ENCODE results near the gene ACTN1. TPM values are rescaled to one million over a fixed set of nuclear protein-coding genes. Genes with fewer than 3 reads are reported as not detected.

The ACTN1 gene
- total RNA-seq, 4 donors from 2014 or later, result 48.1 to 90.4 (median 64.8) TPM

DNA sequence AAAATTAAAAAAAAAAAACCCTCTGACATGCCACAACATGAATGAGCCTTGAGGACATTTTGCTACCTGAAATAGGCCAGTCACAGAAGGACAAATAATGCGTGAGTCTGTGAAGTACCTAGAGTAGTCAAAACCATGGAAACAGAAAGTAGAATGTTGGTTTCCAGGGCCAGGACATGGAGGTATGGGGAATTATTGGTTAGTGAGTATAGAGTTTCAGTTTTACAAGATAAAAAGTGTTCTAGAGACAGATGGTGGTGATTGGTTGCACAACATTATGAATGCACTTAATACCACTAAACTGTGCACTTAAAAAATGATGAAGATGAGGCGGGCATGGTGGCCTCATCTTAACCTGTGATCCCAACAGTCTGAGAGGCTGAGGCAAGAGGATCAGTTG lies 138.6 kb downstream of the ACTN1 start:
- Histone ChIP-seq H3K4me3 (replicated peaks in 1 of 3) (no peak overlapping the region), H3K27ac (no peak overlapping the region), H3K36me3 (no peaks in the 10 kb centered on the region), H3K4me1 (peaks cover 0 to 7% of the 10 kb centered on the region in 2 donors), H3K9me3 (no peaks in the 10 kb centered on the region), H3K27me3 (no peaks in the 10 kb centered on the region)
- intact Hi-C loops (cut with DNase I), result no loop called here
- DNase-seq, result no peak
- 95% methylated on average over 2 of the region's 2 CpGs for WGBS, 2 donors
- TF ChIP-seq POLR2A (IDR thresholded peaks at IDR 0.05) (no peak), CTCF (IDR thresholded peaks at IDR 0.05) (no peak)

DNA sequence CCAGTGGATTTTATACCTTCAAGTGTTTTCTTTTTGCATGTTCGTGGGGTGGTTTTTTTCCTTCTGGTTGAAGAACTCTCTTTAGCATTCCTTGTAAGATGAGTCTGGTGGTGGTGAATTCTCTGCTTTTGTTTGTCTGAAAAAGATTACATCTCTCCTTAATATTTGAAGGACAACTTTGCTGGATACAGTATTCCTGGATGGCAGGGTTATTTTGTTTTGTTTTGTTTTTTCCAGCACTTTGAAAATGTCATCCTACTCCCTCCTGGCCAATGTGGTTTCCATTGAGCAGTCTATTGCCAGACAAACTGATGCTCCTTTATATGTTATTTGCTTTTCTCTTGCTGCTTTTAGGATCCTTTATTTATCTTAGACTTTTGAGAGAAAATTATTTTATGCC lies 143.0 kb downstream of the ACTN1 start:
- intact Hi-C loops (cut with DNase I), result no loop called here
- H3K27ac ChIP-seq, result no peak overlapping the region

GRCh38 chr14:68834816-68835215 lies 144.3 kb downstream of the ACTN1 start:
- 81 to 85% methylated on average over 6 of the region's 6 CpGs for WGBS, 2 donors
- no peak for DNase-seq

More for the DNA sequence above, 143.0 kb downstream of the ACTN1 start:
- no peaks in the 10 kb centered on the region for H3K36me3 ChIP-seq
- no peak overlapping the region for H3K4me3 ChIP-seq (replicated peaks in 1 of 3)
- no peaks in the 10 kb centered on the region for H3K9me3 ChIP-seq
- no peak for DNase-seq
- no peaks in the 10 kb centered on the region for H3K4me1 ChIP-seq
- TF ChIP-seq POLR2A (IDR thresholded peaks at IDR 0.05) (no peak), CTCF (IDR thresholded peaks at IDR 0.05) (no peak)
- H3K27me3 ChIP-seq, result no peaks in the 10 kb centered on the region
- 44 to 80% methylated on average over 1 of the region's 1 CpG for WGBS, 2 donors

DNA sequence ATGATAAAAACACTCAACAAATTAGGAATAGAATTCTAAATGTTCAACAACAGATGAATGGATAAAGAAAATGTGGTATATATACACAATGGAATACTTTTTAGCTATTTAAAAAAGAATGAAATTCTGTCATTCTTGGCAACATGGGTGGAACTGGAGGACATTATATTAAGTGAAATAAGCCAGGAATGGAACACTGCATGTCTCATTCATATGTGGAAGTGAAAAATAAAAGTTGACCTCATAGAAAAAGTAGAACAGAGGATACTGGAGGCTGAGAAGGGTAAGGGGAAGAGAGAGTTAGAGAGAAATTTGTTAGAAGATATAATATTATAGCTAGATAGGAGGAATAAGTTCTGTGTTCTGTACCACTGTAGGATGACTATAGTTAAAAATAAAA lies 150.4 kb downstream of the ACTN1 start:
- Histone ChIP-seq H3K9me3 (no peaks in the 10 kb centered on the region), H3K4me3 (replicated peaks in 1 of 3) (no peak overlapping the region), H3K36me3 (no peaks in the 10 kb centered on the region), H3K27ac (no peak overlapping the region), H3K4me1 (peaks cover 0 to 7% of the 10 kb centered on the region in 2 donors), H3K27me3 (no peaks in the 10 kb centered on the region)
- TF ChIP-seq POLR2A (IDR thresholded peaks at IDR 0.05) (no peak), CTCF (IDR thresholded peaks at IDR 0.05) (no peak)
- intact Hi-C loops (cut with DNase I), result loop anchor here (10.0 kb wide), 1 partner anchor 994 kb away; no protein-coding TSS in a partner anchor
- no peak for DNase-seq

More at GRCh38 chr14:68834816-68835215, 144.3 kb downstream of the ACTN1 start:
- TF ChIP-seq POLR2A (IDR thresholded peaks at IDR 0.05) (no peak), CTCF (IDR thresholded peaks at IDR 0.05) (no peak)
- Histone ChIP-seq H3K36me3 (no peaks in the 10 kb centered on the region), H3K4me1 (no peaks in the 10 kb centered on the region), H3K27me3 (no peaks in the 10 kb centered on the region), H3K9me3 (no peaks in the 10 kb centered on the region), H3K27ac (no peak overlapping the region), H3K4me3 (replicated peaks in 1 of 3) (no peak overlapping the region)
- intact Hi-C loops (cut with DNase I), result no loop called here

DNA sequence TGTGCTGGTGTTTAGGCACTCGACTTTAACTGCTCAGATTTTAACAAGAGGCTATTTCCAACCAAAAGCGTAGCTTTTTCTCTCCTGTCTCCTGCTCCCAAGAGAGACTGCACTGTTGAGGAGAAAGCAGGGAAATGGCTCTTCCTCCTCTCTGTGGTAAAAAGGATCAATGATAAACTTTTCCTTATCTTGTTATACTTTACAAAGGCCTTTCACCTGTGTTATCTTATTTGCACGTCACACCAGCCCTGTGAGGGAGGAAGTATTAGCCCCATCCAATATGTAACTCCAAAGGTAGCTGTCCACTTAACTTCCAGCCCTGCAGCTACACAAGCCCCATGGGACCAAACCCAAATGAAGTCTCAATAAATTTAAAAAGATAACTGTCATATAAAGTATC lies 153.4 kb downstream of the ACTN1 start:
- Histone ChIP-seq H3K36me3 (no peaks in the 10 kb centered on the region), H3K27me3 (no peaks in the 10 kb centered on the region), H3K4me3 (replicated peaks in 1 of 3) (no peak overlapping the region), H3K27ac (no peak overlapping the region), H3K9me3 (no peaks in the 10 kb centered on the region), H3K4me1 (peaks cover 0 to 7% of the 10 kb centered on the region in 2 donors)
- no peak for TF ChIP-seq POLR2A (IDR thresholded peaks at IDR 0.05)
- TF ChIP-seq CTCF (IDR thresholded peaks at IDR 0.05), result no peak
- WGBS, 2 donors, result 84 to 85% methylated on average over 3 of the region's 3 CpGs
- no peak for DNase-seq
- intact Hi-C loops (cut with DNase I), result loop anchor here (10.0 kb wide), 1 partner anchor 991 kb away; no protein-coding TSS in a partner anchor
